Measurements from ENCODE around the gene FAXDC2. TPM values are rescaled to one million over a fixed set of nuclear protein-coding genes. Genes with fewer than 3 reads are reported as not detected.

Gene FAXDC2
- total RNA-seq, 1 donor from 2014 or later = 7.3 TPM

DNA sequence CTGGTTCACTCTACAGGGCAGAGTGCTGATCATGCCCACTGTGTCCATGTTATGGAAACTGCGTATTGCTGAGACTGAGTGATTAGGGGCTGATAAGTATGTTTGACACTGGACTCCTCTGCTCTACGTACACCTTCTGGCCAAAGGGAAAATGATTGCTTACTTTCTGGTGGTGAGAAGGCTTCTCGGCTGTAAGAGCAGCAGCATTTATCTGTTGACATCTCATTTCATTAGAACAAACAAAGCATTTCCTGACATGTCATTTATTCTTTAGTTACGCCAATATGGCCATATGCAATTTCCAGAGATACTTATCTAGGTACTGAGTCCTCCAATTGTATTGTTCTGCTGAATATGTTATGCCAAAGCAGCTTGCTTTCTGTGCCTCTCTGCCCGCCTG, 5.6 kb downstream of the FAXDC2 start:
- Mint-ChIP-seq H3K27me3 (ENCODE audit: insufficient read depth, low read depth) (peaks cover 3% of the 10 kb centered on the region), H3K36me3 (peaks cover 1% of the 10 kb centered on the region), H3K4me1 (peaks cover 8% of the 10 kb centered on the region), H3K27ac (no peak overlapping the region), H3K9me3 (no peaks in the 10 kb centered on the region), H3K4me3 (no peak overlapping the region)
- H3K4me2 ChIP-seq = no peak overlapping the region
- no peaks in the 10 kb centered on the region for H4K20me1 ChIP-seq (ENCODE audit: low read depth)
- no peak for DNase-seq (ENCODE audit: low spot score)
- no peak overlapping the region for H3K9ac ChIP-seq
- no peak for TF ChIP-seq EZH2phosphoT487 (IDR thresholded peaks at IDR 0.05)
- TF ChIP-seq, protein P1, sequence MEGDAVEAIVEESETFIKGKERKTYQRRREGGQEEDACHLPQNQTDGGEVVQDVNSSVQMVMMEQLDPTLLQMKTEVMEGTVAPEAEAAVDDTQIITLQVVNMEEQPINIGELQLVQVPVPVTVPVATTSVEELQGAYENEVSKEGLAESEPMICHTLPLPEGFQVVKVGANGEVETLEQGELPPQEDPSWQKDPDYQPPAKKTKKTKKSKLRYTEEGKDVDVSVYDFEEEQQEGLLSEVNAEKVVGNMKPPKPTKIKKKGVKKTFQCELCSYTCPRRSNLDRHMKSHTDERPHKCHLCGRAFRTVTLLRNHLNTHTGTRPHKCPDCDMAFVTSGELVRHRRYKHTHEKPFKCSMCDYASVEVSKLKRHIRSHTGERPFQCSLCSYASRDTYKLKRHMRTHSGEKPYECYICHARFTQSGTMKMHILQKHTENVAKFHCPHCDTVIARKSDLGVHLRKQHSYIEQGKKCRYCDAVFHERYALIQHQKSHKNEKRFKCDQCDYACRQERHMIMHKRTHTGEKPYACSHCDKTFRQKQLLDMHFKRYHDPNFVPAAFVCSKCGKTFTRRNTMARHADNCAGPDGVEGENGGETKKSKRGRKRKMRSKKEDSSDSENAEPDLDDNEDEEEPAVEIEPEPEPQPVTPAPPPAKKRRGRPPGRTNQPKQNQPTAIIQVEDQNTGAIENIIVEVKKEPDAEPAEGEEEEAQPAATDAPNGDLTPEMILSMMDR (IDR thresholded peaks at IDR 0.05) = no peak
- TF ChIP-seq EZH2 (IDR thresholded peaks at IDR 0.05) = no peak
- no peak overlapping the region for H2AFZ ChIP-seq (replicated peaks)
- H3K36me3 ChIP-seq = no peaks in the 10 kb centered on the region
- no peak overlapping the region for H3K27ac ChIP-seq
- H3K27me3 ChIP-seq = no peaks in the 10 kb centered on the region
- no peaks in the 10 kb centered on the region for H3K79me2 ChIP-seq (ENCODE audit: low read depth)
- H3K4me1 ChIP-seq = no peaks in the 10 kb centered on the region
- peaks cover 2% of the 10 kb centered on the region for H3F3A ChIP-seq (ENCODE audit: low read depth)
- H3K4me3 ChIP-seq = no peak overlapping the region
- H3K9me3 ChIP-seq (ENCODE audit: low read depth) = no peaks in the 10 kb centered on the region

DNA sequence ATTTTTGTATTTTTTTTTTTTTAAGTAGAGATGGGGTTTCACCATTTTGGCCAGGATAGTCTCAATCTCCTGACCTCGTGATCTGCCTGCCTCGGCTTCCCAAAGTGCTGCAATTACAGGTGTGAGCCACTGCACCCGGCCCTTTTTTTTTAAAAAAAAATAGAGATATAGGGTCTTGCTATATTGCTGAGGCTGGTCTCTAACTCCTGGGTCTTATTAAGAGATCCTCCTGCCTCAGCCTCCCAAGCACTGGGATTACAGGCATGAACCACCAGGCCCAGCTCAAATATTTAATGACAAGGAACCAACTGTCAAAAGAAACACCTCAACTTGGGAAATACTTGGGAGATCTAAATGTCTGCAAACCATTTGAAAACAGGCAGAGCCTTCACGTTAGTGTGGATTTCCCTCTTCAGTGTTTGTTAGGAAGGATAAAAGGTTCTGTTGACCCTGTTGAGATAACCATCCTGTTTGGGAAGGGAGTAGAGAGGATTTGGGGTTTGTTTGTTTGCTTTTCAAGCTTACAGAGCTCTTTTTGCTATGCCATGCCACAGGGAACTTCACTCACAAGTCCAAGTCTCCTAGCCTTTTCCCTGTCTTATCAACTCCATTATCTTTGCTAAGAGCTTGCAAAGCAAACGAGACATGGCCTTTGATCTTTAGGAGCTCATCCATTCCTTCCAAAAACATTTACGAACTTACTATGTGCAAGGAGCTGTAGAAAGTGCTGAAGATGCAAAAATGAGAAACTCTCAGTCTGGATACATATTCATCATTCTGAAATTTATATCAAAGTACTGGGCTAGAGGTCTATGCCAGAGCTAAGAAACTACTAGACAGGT, 7.5 kb downstream of the FAXDC2 start:
- H3F3A ChIP-seq (ENCODE audit: low read depth) = no peaks in the 10 kb centered on the region
- H3K27me3 ChIP-seq = no peaks in the 10 kb centered on the region
- no peak for DNase-seq (ENCODE audit: low spot score)
- no peaks in the 10 kb centered on the region for H3K79me2 ChIP-seq (ENCODE audit: low read depth)
- no peak overlapping the region for H3K4me3 ChIP-seq
- no peak overlapping the region for H2AFZ ChIP-seq (replicated peaks)
- H3K9me3 ChIP-seq (ENCODE audit: low read depth) = no peaks in the 10 kb centered on the region
- H3K27me3 Mint-ChIP-seq (ENCODE audit: insufficient read depth, low read depth) = peaks cover 3% of the 10 kb centered on the region
- H3K4me2 ChIP-seq = no peak overlapping the region
- H3K27ac ChIP-seq = no peak overlapping the region
- no peaks in the 10 kb centered on the region for H3K4me1 Mint-ChIP-seq
- H3K27ac Mint-ChIP-seq = no peak overlapping the region
- no peaks in the 10 kb centered on the region for H4K20me1 ChIP-seq (ENCODE audit: low read depth)
- no peaks in the 10 kb centered on the region for H3K9me3 Mint-ChIP-seq
- H3K36me3 ChIP-seq = no peaks in the 10 kb centered on the region
- H3K36me3 Mint-ChIP-seq = peaks cover 1% of the 10 kb centered on the region
- H3K4me1 ChIP-seq = no peaks in the 10 kb centered on the region
- H3K9ac ChIP-seq = no peak overlapping the region
- no peak for TF ChIP-seq EZH2 (IDR thresholded peaks at IDR 0.05)
- TF ChIP-seq, protein P1 (IDR thresholded peaks at IDR 0.05) = no peak
- TF ChIP-seq EZH2phosphoT487 (IDR thresholded peaks at IDR 0.05) = no peak
- H3K4me3 Mint-ChIP-seq = no peak overlapping the region

DNA sequence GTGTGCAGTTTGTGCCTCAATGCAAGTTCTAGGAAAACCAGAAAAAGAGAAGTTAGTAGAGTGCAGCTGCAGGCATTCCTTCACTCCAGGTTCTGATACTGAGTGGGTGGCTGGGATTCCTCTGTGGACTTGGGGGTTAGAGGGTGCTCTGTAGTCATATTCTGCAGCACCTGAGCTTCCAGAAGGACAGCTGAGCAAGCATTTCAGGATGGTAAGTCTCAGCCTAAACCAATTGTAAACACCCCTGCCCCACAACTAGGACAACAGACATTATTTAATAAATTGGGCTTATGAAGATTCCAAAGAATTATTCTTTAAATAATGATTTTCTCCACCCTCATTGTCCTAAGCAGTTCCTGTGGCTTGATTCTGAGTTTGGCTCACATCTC, 9.1 kb downstream of the FAXDC2 start:
- Histone ChIP-seq H3K36me3 (no peaks in the 10 kb centered on the region), H3K4me2 (no peak overlapping the region), H3K27ac (no peak overlapping the region), H3K9me3 (ENCODE audit: low read depth) (no peaks in the 10 kb centered on the region), H3K79me2 (ENCODE audit: low read depth) (no peaks in the 10 kb centered on the region), H3K9ac (no peak overlapping the region), H3F3A (ENCODE audit: low read depth) (no peaks in the 10 kb centered on the region), H2AFZ (replicated peaks) (no peak overlapping the region), H4K20me1 (ENCODE audit: low read depth) (no peaks in the 10 kb centered on the region), H3K27me3 (no peaks in the 10 kb centered on the region), H3K4me1 (no peaks in the 10 kb centered on the region), H3K4me3 (no peak overlapping the region)
- H3K27ac Mint-ChIP-seq = peak overlapping the region; percentile 14
- H3K9me3 Mint-ChIP-seq = no peaks in the 10 kb centered on the region
- no peak for DNase-seq (ENCODE audit: low spot score)
- no peaks in the 10 kb centered on the region for H3K4me1 Mint-ChIP-seq
- H3K27me3 Mint-ChIP-seq (ENCODE audit: insufficient read depth, low read depth) = peaks cover 3% of the 10 kb centered on the region
- no peak overlapping the region for H3K4me3 Mint-ChIP-seq
- peaks cover 3% of the 10 kb centered on the region for H3K36me3 Mint-ChIP-seq
- TF ChIP-seq, protein P1 (IDR thresholded peaks at IDR 0.05) = no peak
- TF ChIP-seq EZH2phosphoT487 (IDR thresholded peaks at IDR 0.05) (no peak), EZH2 (IDR thresholded peaks at IDR 0.05) (no peak)

All from neural progenitor cell (in vitro differentiated cells).